Measurements from ENCODE around the gene NLGN1.

DNA sequence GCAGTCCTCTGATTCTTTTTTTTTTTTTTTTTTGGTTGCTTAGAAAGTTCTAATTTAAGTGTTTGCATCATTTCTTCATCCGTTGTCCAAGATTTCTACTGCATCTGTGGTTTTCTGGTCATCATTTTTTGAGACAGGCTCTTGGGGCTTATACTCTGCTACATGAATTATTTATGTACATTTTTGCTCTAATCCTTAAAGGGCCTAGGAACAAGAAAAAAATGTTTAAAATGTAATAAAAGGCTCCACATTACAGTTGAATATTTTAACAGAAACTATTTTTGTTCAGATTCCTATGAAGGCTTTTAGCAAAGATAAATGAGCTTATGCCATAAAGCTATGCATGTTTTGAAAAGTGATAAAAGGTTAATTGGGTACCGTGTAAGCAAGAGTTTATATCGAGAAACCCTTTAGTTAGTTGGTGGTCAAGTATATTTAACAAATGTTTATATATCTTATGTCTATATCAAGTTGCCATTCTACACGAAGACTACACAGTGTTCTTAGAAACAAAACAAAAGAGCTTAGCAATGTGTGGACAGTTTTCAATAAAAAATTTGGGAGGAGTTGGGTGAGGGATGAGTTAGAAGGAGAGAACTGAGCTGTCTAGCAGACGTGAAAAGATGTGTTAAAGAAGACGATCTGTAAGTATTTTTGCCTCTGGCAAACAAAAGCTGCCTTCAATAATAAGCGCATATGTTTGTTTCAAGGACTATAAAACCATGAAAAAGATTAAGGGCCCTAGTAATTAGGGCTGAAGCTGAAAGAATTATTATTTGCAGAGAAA, 898.0 kb downstream of the NLGN1 start:
- TF ChIP-seq SP2 (IDR thresholded peaks at IDR 0.05; ENCODE audit: extremely low read depth, low read depth, low read length, poor library complexity, severe bottlenecking) (no peak), CCAR2 (IDR thresholded peaks at IDR 0.05; ENCODE audit: low read depth, low read length) (no peak), ERF (CRISPR knock-in tag; IDR thresholded peaks at IDR 0.05) (no peak), ZBTB8A (IDR thresholded peaks at IDR 0.05; ENCODE audit: partially characterized antibody) (no peak), FIP1L1 (IDR thresholded peaks at IDR 0.05; ENCODE audit: low read depth, low read length, poor library complexity, severe bottlenecking) (no peak), SRSF3 (IDR thresholded peaks at IDR 0.05; ENCODE audit: insufficient read depth, low read length) (no peak), XRCC3 (IDR thresholded peaks at IDR 0.05) (no peak)
- TF ChIP-seq, protein P1, sequence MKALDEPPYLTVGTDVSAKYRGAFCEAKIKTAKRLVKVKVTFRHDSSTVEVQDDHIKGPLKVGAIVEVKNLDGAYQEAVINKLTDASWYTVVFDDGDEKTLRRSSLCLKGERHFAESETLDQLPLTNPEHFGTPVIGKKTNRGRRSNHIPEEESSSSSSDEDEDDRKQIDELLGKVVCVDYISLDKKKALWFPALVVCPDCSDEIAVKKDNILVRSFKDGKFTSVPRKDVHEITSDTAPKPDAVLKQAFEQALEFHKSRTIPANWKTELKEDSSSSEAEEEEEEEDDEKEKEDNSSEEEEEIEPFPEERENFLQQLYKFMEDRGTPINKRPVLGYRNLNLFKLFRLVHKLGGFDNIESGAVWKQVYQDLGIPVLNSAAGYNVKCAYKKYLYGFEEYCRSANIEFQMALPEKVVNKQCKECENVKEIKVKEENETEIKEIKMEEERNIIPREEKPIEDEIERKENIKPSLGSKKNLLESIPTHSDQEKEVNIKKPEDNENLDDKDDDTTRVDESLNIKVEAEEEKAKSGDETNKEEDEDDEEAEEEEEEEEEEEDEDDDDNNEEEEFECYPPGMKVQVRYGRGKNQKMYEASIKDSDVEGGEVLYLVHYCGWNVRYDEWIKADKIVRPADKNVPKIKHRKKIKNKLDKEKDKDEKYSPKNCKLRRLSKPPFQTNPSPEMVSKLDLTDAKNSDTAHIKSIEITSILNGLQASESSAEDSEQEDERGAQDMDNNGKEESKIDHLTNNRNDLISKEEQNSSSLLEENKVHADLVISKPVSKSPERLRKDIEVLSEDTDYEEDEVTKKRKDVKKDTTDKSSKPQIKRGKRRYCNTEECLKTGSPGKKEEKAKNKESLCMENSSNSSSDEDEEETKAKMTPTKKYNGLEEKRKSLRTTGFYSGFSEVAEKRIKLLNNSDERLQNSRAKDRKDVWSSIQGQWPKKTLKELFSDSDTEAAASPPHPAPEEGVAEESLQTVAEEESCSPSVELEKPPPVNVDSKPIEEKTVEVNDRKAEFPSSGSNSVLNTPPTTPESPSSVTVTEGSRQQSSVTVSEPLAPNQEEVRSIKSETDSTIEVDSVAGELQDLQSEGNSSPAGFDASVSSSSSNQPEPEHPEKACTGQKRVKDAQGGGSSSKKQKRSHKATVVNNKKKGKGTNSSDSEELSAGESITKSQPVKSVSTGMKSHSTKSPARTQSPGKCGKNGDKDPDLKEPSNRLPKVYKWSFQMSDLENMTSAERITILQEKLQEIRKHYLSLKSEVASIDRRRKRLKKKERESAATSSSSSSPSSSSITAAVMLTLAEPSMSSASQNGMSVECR (CRISPR knock-in tag; IDR thresholded peaks at IDR 0.05) = no peak
- TF ChIP-seq, protein P2, sequence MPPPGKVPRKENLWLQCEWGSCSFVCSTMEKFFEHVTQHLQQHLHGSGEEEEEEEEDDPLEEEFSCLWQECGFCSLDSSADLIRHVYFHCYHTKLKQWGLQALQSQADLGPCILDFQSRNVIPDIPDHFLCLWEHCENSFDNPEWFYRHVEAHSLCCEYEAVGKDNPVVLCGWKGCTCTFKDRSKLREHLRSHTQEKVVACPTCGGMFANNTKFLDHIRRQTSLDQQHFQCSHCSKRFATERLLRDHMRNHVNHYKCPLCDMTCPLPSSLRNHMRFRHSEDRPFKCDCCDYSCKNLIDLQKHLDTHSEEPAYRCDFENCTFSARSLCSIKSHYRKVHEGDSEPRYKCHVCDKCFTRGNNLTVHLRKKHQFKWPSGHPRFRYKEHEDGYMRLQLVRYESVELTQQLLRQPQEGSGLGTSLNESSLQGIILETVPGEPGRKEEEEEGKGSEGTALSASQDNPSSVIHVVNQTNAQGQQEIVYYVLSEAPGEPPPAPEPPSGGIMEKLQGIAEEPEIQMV (tag; conservative IDR thresholded peaks at IDR 0.05; ENCODE audit: low read depth) = no peak
- TF ChIP-seq, protein P3, sequence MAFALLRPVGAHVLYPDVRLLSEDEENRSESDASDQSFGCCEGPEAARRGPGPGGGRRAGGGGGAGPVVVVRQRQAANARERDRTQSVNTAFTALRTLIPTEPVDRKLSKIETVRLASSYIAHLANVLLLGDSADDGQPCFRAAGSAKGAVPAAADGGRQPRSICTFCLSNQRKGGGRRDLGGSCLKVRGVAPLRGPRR (CRISPR knock-in tag; IDR thresholded peaks at IDR 0.05) = no peak
- TF ChIP-seq, protein P4, sequence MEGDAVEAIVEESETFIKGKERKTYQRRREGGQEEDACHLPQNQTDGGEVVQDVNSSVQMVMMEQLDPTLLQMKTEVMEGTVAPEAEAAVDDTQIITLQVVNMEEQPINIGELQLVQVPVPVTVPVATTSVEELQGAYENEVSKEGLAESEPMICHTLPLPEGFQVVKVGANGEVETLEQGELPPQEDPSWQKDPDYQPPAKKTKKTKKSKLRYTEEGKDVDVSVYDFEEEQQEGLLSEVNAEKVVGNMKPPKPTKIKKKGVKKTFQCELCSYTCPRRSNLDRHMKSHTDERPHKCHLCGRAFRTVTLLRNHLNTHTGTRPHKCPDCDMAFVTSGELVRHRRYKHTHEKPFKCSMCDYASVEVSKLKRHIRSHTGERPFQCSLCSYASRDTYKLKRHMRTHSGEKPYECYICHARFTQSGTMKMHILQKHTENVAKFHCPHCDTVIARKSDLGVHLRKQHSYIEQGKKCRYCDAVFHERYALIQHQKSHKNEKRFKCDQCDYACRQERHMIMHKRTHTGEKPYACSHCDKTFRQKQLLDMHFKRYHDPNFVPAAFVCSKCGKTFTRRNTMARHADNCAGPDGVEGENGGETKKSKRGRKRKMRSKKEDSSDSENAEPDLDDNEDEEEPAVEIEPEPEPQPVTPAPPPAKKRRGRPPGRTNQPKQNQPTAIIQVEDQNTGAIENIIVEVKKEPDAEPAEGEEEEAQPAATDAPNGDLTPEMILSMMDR (IDR thresholded peaks at IDR 0.05 in 2 of 3, conservative IDR thresholded peaks at IDR 0.05 in 1 of 3; ENCODE audit: insufficient read depth in 2 of 3, low read depth in 1 of 3, low read length in 3 of 3) = no peak
